GM12873 (cell line): ENCODE measurements around the gene NTSR2.

Source experiments
- CTCF ChIP-seq: IDR thresholded peaks from 2 replicates; pipeline ENCODE4 v1.5.1; 2012; ENCODE audit warnings: low read depth, mild to moderate bottlenecking, moderate library complexity, low read length, control low read depth; ENCODE audit not compliant: insufficient read depth; ENCODE audit errors: missing control alignments

Gene NTSR2

DNA sequence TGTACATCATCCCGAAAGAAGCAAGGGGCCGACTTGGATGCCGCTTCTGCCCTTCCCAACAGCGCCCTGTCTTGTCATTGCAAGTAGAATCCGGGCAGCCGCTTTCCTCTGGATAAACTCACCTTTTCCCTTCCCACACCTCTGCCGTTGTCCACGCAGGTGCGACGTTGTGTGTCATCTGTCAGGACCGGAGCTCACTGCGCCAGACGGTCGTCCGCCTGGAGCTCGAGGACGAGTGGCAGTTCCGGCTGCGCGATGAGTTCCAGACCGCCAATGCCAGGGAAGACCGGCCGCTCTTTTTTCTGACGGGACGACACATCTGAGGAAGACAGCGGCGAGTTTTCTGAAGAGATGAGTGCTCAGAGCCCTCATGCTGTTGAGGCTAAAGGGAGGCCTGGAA, 29.9 kb downstream of the NTSR2 start:
- no peak for TF ChIP-seq CTCF

GRCh38 chr2:11639503-11639902, 30.5 kb downstream of the NTSR2 start:
- no peak for TF ChIP-seq CTCF

DNA sequence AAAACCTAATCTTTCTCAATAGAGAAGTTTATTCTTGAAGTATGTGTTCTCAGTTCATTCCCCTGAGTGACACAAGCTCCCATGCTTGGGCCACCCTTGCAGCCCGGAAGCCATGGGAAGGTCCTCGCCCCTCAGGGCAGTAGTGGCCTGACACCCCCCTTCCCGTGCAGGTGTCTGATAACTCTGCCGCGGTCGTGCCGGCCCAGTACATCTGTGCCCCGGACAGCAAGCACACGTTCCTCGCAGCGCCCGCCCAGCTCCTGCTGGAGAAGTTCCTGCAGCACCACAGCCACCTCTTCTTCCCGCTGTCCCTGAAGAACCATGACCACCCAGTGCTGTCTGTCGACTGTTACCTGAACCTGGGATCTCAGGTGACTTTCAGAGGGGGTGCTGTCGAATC, 32.4 kb downstream of the NTSR2 start:
- no peak for TF ChIP-seq CTCF

- TF ChIP-seq CTCF: no peak
Measured at GRCh38 chr2:11636593-11637295, 33.3 kb downstream of the NTSR2 start.

GRCh38 chr2:11635141-11635540, 34.9 kb downstream of the NTSR2 start:
- TF ChIP-seq CTCF: no peak

DNA sequence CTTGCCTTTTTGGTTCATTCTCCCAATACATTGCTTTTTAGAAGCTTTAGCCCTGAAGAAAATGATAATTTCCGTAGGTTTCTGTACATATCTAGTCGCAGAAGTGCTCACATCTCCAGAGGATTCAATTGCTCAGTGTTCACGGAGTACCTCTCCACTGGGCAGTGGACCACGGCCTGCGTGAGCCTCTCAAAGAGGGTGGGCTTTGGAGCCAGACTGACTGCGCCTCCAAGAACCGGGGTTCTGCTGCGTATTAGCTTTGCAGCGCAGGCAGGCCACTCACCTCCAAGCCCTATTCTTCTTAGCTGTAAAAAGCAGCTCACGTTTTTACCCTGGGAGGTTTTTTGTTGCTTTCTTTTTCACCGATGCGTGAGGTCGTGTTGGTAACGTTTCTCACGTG, 35.4 kb downstream of the NTSR2 start:
- no peak for TF ChIP-seq CTCF

DNA sequence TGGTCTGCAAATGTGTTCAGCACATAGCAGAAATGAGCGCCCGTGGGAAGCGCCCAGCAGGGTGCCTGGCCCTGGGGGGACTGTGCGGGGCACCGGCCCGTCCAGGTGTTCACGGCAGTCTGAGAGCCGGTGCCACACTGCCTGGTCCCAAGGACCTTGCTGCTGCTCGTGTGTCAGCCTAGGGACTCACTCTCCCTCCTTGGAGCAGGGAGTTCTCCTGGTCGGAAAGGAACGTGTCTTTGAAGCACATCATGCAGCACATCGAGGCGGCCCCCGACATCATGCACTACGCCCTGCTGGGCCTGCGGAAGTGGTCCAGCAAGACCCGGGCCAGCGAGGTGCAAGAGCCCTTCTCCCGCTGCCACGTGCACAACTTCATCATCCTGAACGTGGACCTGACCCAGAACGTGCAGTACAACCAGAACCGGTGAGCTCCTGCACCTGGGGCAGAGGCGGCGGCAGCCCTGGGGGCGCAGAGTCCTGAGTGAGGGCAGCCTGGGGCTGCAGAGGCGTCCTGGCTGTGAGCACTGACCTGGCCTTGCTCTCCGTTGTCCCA, 36.0 kb downstream of the NTSR2 start:
- TF ChIP-seq CTCF: no peak

DNA sequence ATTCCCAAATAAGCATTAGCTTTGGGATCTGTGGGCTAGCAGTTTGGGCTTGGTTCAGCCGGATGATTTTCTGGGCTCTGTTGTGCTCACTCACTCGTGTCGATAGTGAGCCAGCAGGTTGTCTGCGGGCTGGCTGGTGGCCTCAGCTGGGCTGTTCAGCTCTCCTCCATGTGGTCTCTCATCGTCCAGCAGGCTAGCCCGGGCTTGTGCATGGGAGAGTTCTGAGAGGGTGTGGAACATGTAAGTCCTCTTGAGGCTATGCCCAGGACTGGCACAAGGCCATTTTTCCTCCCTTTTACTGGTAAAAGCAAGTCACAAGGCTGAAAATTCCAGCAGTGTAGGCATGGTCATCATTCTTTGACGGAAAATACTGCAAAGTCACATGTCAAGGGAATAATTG, 38.5 kb downstream of the NTSR2 start:
- TF ChIP-seq CTCF: no peak
